HFF-Myc (cell line): ENCODE measurements around the gene RTF1.

Experiments used
- DNase-seq: peaks from one replicate; pipeline ENCODE4 v3.0.0-alpha.2; 2011; ENCODE audit warnings: low read depth; ENCODE audit errors: extremely low read depth
- H3K4me3 ChIP-seq: replicated peaks from 2 replicates; pipeline ENCODE4 v1.5.1; 2011; ENCODE audit warnings: low read depth, mild to moderate bottlenecking, control low read depth, low read length
- TF ChIP-seq, protein P1 (sequence below): IDR thresholded peaks from 2 replicates; pipeline ENCODE4 v1.5.1; 2012; ENCODE audit warnings: mild to moderate bottlenecking, low read depth, low read length, control low read depth; ENCODE audit errors: missing control alignments

The RTF1 gene

GRCh38 chr15:41506796-41507341 is 90.0 kb downstream of the RTF1 start:
- no peak overlapping the region for H3K4me3 ChIP-seq
- DNase-seq, result no peak
- TF ChIP-seq, protein P1, sequence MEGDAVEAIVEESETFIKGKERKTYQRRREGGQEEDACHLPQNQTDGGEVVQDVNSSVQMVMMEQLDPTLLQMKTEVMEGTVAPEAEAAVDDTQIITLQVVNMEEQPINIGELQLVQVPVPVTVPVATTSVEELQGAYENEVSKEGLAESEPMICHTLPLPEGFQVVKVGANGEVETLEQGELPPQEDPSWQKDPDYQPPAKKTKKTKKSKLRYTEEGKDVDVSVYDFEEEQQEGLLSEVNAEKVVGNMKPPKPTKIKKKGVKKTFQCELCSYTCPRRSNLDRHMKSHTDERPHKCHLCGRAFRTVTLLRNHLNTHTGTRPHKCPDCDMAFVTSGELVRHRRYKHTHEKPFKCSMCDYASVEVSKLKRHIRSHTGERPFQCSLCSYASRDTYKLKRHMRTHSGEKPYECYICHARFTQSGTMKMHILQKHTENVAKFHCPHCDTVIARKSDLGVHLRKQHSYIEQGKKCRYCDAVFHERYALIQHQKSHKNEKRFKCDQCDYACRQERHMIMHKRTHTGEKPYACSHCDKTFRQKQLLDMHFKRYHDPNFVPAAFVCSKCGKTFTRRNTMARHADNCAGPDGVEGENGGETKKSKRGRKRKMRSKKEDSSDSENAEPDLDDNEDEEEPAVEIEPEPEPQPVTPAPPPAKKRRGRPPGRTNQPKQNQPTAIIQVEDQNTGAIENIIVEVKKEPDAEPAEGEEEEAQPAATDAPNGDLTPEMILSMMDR, result no peak

DNA sequence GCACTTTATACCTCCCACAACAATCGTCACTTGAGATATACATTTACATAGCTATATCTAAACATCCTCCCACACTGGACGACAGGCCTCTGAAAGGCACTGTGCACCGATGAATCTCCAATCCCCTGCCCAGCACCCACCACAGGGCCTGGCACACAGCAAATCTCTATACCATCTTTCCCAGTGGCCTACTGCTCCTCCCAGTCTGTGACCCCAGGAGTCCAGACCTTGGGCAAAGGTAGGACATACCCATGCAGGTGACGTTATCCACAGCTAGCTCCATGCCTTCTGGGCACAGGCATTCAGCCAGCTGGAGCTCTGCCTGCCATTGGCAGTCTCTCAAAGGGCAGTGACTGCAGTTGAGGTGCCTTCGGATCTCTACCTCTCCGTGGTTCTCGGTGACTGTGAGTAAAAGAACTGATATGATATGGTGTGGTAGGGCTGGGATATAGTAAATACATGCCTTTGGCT is 91.0 kb downstream of the RTF1 start:
- TF ChIP-seq, protein P1, result no peak

GRCh38 chr15:41510728-41511127 is 93.8 kb downstream of the RTF1 start:
- H3K4me3 ChIP-seq, result no peak overlapping the region
- TF ChIP-seq, protein P1, result no peak
- no peak for DNase-seq

More for the DNA sequence above, 91.0 kb downstream of the RTF1 start:
- no peak for DNase-seq
- no peak overlapping the region for H3K4me3 ChIP-seq

DNA sequence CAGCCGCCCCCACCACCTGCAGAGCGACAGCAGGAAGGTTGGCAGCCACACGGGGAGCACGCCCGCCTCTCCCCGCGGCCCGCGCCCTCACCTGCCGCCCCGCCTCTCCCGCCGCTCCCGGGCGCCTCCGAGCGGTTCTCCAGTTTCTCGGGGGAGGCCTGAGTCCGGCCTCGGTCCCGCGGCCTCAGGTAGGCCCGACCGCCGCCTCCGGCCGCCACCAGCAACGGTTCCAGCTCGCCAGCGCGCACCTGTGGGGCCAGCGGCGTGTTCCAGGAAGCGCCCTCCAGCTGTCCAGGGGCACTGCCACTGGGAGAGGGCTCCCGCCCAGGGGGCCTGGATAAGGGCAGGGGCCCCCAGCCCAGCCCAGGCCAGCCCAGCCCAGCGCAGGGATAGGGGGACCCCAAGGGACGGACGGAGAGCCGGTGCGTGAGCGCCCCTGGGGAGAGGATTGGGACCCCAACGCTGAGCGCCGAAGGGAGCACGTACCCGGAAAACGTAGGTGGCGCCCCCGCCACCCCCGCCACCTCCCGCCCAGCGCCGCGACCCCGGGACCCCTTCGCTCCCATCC is 94.5 kb downstream of the RTF1 start:
- DNase-seq, result no peak
- TF ChIP-seq, protein P1, result no peak
- no peak overlapping the region for H3K4me3 ChIP-seq

DNA sequence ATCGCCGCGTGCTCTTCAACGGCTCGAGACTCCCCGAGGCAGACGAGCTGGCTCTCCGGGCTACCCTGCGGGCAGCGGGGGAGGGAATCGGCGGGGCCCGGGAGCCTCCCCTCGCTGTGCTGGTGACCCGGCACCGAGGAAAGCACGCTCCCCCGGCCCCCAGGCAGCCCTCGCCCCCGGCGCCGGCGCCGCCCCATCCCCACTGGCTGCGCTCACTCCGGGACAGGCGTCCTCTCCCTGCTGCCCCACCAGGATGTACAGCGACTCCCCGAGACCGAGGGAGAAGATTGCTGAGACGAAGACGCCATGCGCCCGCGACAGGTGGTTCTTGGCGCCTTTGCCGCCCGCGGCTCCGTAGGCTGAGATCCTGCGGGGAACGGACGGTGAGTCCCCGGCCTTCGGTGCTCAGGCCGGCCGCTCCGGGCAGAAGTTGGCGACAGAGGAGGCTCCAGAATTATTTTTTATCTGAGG is 95.0 kb downstream of the RTF1 start:
- H3K4me3 ChIP-seq, result no peak overlapping the region
- TF ChIP-seq, protein P1, result no peak
- DNase-seq, result no peak

GRCh38 chr15:41512512-41512939 is 95.6 kb downstream of the RTF1 start:
- DNase-seq, result no peak
- TF ChIP-seq, protein P1, result no peak
- H3K4me3 ChIP-seq, result peak overlapping the region; percentile 37
